Body of pancreas (tissue), 4 donors: Measurements from ENCODE around the gene PSMD6.

Experiments used
- POLR2A ChIP-seq, 3 donors: fragments of 450-650 bp; IDR thresholded peaks; one replicate each; pipeline ENCODE4 v1.6.1; 2016; ENCODE audit warnings: antibody characterized with exemption in 3 of 3, mild to moderate bottlenecking in 2 of 3
- TF ChIP-seq, protein P1 (sequence below), 7 experiments: fragments of 450-650 bp in 4 of 7; fragments of 200-600 bp in 3 of 7; sonication (generic) in 3 of 7; IDR thresholded peaks; one replicate each; pipeline ENCODE4 v1.5.1; 2016 to 2019; ENCODE audit warnings: antibody characterized with exemption in 7 of 7

DNA sequence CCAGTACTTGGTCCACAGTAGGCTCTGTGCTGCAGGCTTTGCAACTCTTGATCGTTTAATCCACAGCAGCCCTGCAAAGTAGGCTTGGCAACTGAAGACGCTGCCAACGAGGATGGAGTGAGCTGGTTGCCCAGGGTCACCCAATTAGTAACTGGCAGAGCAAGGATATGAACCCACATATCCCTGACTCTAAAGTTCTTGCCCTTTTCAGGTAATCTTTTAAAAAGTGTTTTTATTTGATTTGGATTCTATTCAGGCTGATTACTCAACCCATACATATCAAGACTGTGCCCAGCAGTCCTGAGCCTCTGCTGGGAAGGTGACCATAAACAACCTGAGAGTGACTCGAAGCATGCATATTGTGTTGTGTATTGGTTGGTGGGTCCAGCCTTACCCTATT, 50.3 kb downstream of the PSMD6 start:
- peak in 1 of 3 donors; percentile 33 for TF ChIP-seq POLR2A (IDR thresholded peaks at IDR 0.05)
- TF ChIP-seq, protein P1, sequence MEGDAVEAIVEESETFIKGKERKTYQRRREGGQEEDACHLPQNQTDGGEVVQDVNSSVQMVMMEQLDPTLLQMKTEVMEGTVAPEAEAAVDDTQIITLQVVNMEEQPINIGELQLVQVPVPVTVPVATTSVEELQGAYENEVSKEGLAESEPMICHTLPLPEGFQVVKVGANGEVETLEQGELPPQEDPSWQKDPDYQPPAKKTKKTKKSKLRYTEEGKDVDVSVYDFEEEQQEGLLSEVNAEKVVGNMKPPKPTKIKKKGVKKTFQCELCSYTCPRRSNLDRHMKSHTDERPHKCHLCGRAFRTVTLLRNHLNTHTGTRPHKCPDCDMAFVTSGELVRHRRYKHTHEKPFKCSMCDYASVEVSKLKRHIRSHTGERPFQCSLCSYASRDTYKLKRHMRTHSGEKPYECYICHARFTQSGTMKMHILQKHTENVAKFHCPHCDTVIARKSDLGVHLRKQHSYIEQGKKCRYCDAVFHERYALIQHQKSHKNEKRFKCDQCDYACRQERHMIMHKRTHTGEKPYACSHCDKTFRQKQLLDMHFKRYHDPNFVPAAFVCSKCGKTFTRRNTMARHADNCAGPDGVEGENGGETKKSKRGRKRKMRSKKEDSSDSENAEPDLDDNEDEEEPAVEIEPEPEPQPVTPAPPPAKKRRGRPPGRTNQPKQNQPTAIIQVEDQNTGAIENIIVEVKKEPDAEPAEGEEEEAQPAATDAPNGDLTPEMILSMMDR (IDR thresholded peaks at IDR 0.05), result no peak
